GM12878 (cell line): ENCODE data around the gene TXNDC15. TPM values are rescaled to one million over a fixed set of nuclear protein-coding genes. Genes with fewer than 3 reads are reported as not detected.
A peak's percentile ranks its signal among the peaks of the same experiment; 100 is the strongest.

Experiments used
- ATAC-seq: fragments of 200-7000 bp; cut with Tn5 transposase; 3 replicates; pipeline ENCODE4 v1.9.1; 2020; ENCODE audit warnings: mild to moderate bottlenecking, moderate library complexity
- BruUV-seq: library from RNA; stranded (reverse); fragments of 400-500 nt; replicated peaks from 2 replicates; lab custom pipeline; 2021; lab: Mats Ljungman, UMichigan
- CTCF ChIA-PET: fragments of 300-600 bp; sonication (Branson Sonifier 250); formaldehyde crosslinking; extraction: SDS; loops from one replicate; lab custom pipeline; 2021; ENCODE audit warnings: inconsistent platforms; lab: Yijun Ruan, JAX
- POLR2A ChIA-PET: fragments of 350-600 bp; formaldehyde crosslinking; extraction: SDS; loops from one replicate; lab custom pipeline; 2021; ENCODE audit warnings: inconsistent platforms; lab: Charles Lee
- RAD21 ChIA-PET: fragments of 300-600 bp; sonication (Branson Sonifier 250); formaldehyde crosslinking; loops from one replicate; lab custom pipeline; 2023; ENCODE audit warnings: antibody characterized with exemption; ENCODE audit not compliant: unreplicated experiment; lab: Charles Lee
- SMC1A ChIA-PET: fragments of 300-600 bp; sonication (Branson Sonifier 250); formaldehyde crosslinking; loops from one replicate; lab custom pipeline; 2023; ENCODE audit not compliant: unreplicated experiment, uncharacterized antibody; lab: Charles Lee
- DNase-seq: peaks from one replicate; pipeline ENCODE4 v3.0.0-alpha.2; 2011; ENCODE audit warnings: low read depth, low spot score
- FAIRE-seq: peaks from 3 replicates; lab custom pipeline; 2011; peaks lifted over from hg19 to GRCh38; lab: Jason Lieb, UNC
- H2AFZ ChIP-seq: 2 replicates; pipeline ENCODE4 v1.6.0; 2011; ENCODE audit warnings: low read depth, low read length, control low read depth; ENCODE audit not compliant: control insufficient read depth
- H3K27ac ChIP-seq: 2 replicates; pipeline ENCODE4 v1.5.1; 2011; ENCODE audit warnings: control low read depth; ENCODE audit not compliant: control insufficient read depth, insufficient read depth
- H3K27me3 ChIP-seq, 2 experiments: replicated peaks in 1 of 2; 2 replicates each; pipeline versions ENCODE4 v1.6.0 to v1.6.1; 2011; ENCODE audit warnings: low read length in 1 of 2; ENCODE audit not compliant: control insufficient read depth in 2 of 2, insufficient read depth in 2 of 2
- H3K36me3 ChIP-seq, 2 experiments: 2 replicates each; pipeline ENCODE4 v1.5.1; 2011; ENCODE audit warnings: low read length in 1 of 2; ENCODE audit not compliant: control insufficient read depth in 2 of 2, insufficient read depth in 2 of 2
- H3K4me1 ChIP-seq: 2 replicates; pipeline ENCODE4 v1.6.1; 2011; ENCODE audit warnings: mild to moderate bottlenecking, low read length, moderate library complexity, mixed read lengths; ENCODE audit not compliant: control insufficient read depth, insufficient read depth
- H3K4me2 ChIP-seq: 2 replicates; pipeline ENCODE4 v1.6.0; 2011; ENCODE audit warnings: control low read depth; ENCODE audit not compliant: control insufficient read depth, insufficient read depth
- H3K4me3 ChIP-seq: fragments of 200-600 bp; sonication (generic); 2 replicates; pipeline ENCODE4 v1.5.1; 2016
- H3K79me2 ChIP-seq: 2 replicates; pipeline ENCODE4 v1.6.0; 2011; ENCODE audit warnings: low read length; ENCODE audit not compliant: control insufficient read depth, insufficient read depth
- H3K9ac ChIP-seq: 2 replicates; pipeline ENCODE4 v1.8.0; 2011; ENCODE audit warnings: low read length, control low read depth, mixed read lengths; ENCODE audit not compliant: control insufficient read depth, insufficient read depth
- H3K9me3 ChIP-seq: replicated peaks from 3 replicates; pipeline ENCODE4 v1.5.1; 2011; ENCODE audit warnings: mild to moderate bottlenecking, low read length; ENCODE audit not compliant: control insufficient read depth, insufficient read depth
- H4K20me1 ChIP-seq: 2 replicates; pipeline ENCODE4 v1.6.0; 2011; ENCODE audit not compliant: control insufficient read depth, insufficient read depth
- ATF7 ChIP-seq: fragments of 450-650 bp; IDR thresholded peaks from 2 replicates; pipeline ENCODE4 v1.6.1; 2016; ENCODE audit warnings: low read depth, mild to moderate bottlenecking
- CBX3 ChIP-seq: fragments of 200-600 bp; sonication (generic); IDR thresholded peaks from 2 replicates; pipeline ENCODE4 v1.6.1; 2016; ENCODE audit warnings: low read depth, borderline replicate concordance
- EGR1 ChIP-seq, 2 experiments: IDR thresholded peaks; 1 replicate in 1 of 2; 2 replicates in 1 of 2; pipeline ENCODE4 v1.6.1; 2011 to 2012; ENCODE audit warnings: low read depth in 2 of 2, low read length in 2 of 2, borderline replicate concordance in 1 of 2, mild to moderate bottlenecking in 1 of 2, moderate library complexity in 1 of 2
- IRF4 ChIP-seq: IDR thresholded peaks from 2 replicates; pipeline ENCODE4 v1.6.1; 2011; ENCODE audit warnings: low read depth, low read length
- MEF2A ChIP-seq: IDR thresholded peaks from 2 replicates; pipeline ENCODE4 v1.6.1; 2011; ENCODE audit warnings: low read depth, mild to moderate bottlenecking, low read length, moderate library complexity; ENCODE audit not compliant: insufficient read depth
- MYB ChIP-seq: fragments of 150-350 bp; IDR thresholded peaks from 2 replicates; pipeline ENCODE4 v1.6.1; 2014; ENCODE audit warnings: mild to moderate bottlenecking, low read depth, low read length, borderline replicate concordance
- POU2F2 ChIP-seq: IDR thresholded peaks from 3 replicates; pipeline ENCODE4 v1.6.1; 2011; ENCODE audit warnings: low read depth, mild to moderate bottlenecking, low read length, borderline replicate concordance
- RUNX3 ChIP-seq: IDR thresholded peaks from 2 replicates; pipeline ENCODE4 v1.6.1; 2012; ENCODE audit warnings: low read length, inconsistent platforms
- SMC3 ChIP-seq: IDR thresholded peaks from 2 replicates; pipeline ENCODE4 v1.6.1; 2011; ENCODE audit warnings: low read length, improper control_type of control experiment, borderline replicate concordance
- ZNF24 ChIP-seq: fragments of 450-650 bp; IDR thresholded peaks from 2 replicates; pipeline ENCODE4 v1.6.1; 2017; ENCODE audit warnings: antibody characterized with exemption, mild to moderate bottlenecking
- WGBS: methylation state at CpG from one replicate; pipeline ENCODE4 v1.1.6; 2016; ENCODE audit warnings: low lambda C conversion rate; ENCODE audit not compliant: insufficient replicate concordance, insufficient coverage; ENCODE audit errors: missing lambda C conversion rate; 5-methylcytosine and 5-hydroxymethylcytosine counted together
- in situ Hi-C: fragments of 300-500 bp; cut with MboI; formaldehyde crosslinking; loops from 9 replicates; pipeline ENCODE4 v1.14.3; 2018; ENCODE audit warnings: mixed read lengths
- intact Hi-C: fragments of 100-400 bp; cut with micrococcal nuclease; formaldehyde crosslinking; loops from one replicate; pipeline ENCODE4 v1.14.2; 2022; ENCODE audit not compliant: unreplicated experiment
- polyA plus RNA-seq, 11 experiments: library from polyadenylated mRNA; depleted of rRNA in 4 of 11; unstranded in 6 of 11; stranded (reverse) in 5 of 11; fragments of >200 nt; fragmentation: Nextera tagmentation in 4 of 11; fragmentation: Illumina TruSeq in 1 of 11; extraction: Ambion mirVana in 4 of 11; extraction: Trizol in 1 of 11; gene quantifications; 1 replicate in 1 of 11; 2 replicates in 10 of 11; pipeline versions ENCODE4 v1.2.1 to v1.2.3, GENCODE V29; 2011 to 2016; ENCODE audit warnings: inconsistent platforms in 2 of 11, missing spikeins in 2 of 11, low read depth in 1 of 11
- total RNA-seq, 4 experiments: library from RNA; depleted of rRNA in 3 of 4; stranded (reverse); fragments of >200 nt in 3 of 4; fragmentation: Illumina TruSeq in 1 of 4; extraction: Trizol in 1 of 4; gene quantifications; 2 replicates each; pipeline versions ENCODE4 v1.2.1 to v1.2.3, GENCODE V29; 2013 to 2021

Gene TXNDC15
- total and polyA plus RNA-seq, 10 of the 15 experiments (the other 5 are each of a cell fraction or from before 2014, with no cell fraction given): 8.1 to 60.6 (median 38.1) TPM

DNA sequence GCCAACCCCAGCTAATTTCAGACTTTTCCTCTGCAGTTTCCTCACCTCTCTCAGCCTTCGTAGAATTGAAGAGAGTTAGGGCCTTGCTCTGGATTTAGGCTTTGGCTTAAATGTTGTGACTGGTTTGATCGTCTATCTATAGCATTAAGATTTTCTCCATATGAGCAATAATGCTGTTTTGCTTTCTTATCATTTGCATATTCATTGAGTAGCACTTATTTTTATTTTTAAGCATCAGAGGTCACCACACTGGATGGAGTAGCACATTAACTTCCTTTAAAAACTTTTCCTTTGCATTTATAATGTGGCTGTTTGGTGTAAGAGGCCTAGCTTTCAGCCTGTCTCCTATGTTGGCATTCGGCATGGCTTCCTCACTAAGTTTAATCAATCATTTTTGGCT is 18.1 kb downstream of the TXNDC15 start:
- SMC1A ChIA-PET: interaction anchor here (0.8 to 1.5 kb wide), 3 partner anchors 9 to 152 kb away, joined by 5 read pairs; no protein-coding TSS in a partner anchor
- Histone ChIP-seq H3K9ac (no peak overlapping the region), H3K27ac (peak overlapping the region; percentile 1; the same call in 1 of the 2 replicates), H3K9me3 (peaks cover 2% of the 10 kb centered on the region), H4K20me1 (no peaks in the 10 kb centered on the region), H3K4me2 (peak overlapping the region; percentile 41; the same call in 1 of the 2 replicates), H2AFZ (no peak overlapping the region; the same call in 1 of the 2 replicates), H3K27me3 (no peaks in the 10 kb centered on the region), H3K79me2 (peaks cover 2% of the 10 kb centered on the region), H3K4me3 (no peak overlapping the region), H3K4me1 (peaks cover 7% of the 10 kb centered on the region), H3K36me3 (peaks cover 14 to 19% of the 10 kb centered on the region in 2 experiments; a peak in 3 of 4 replicates)
- POLR2A ChIA-PET: interaction anchor here (1.2 kb wide), 1 partner anchor 9 kb away, joined by 3 read pairs; no protein-coding TSS in a partner anchor
- WGBS: 0% methylated on average over 3 of the region's 3 CpGs
- CTCF ChIA-PET: interaction anchor here (0.6 to 1.4 kb wide), 3 partner anchors 9 to 27 kb away, joined by 3 to 4 read pairs (median 3); no protein-coding TSS in a partner anchor
- BruUV-seq: no TSS peak
- in situ Hi-C loops: no loop called here
- ATAC-seq (no peak; the same call in 2 of the 3 replicates), DNase-seq (no peak), FAIRE-seq (no peak)
- intact Hi-C loops: no loop called here
- TF ChIP-seq POU2F2 (peak; percentile 94), MEF2A (0 out of 2 replicates have a peak, but pooled peaks have one; percentile 45), IRF4 (no peak)
- RAD21 ChIA-PET: no interaction called here

DNA sequence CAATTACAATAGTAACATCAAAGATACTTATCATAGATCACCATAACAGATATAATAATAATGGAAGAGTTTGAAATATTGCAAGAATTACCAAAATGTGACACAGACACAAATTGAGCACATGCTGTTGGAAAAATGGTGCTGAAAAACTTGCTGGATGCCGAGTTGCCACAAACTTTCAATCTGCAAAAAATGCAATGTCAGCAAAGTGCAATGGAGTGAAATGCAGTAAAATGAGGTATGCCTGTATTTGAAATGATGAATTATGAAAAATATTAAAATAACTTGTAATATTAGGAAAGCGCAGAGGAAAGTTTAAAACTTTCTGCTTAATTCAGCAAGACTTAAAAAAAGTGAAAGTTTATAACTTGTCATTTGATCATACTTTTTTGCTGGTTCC is 18.8 kb downstream of the TXNDC15 start:
- H3K4me1 ChIP-seq: peaks cover 7% of the 10 kb centered on the region
- POLR2A ChIA-PET: interaction anchor here (0.6 kb wide), 1 partner anchor 270 kb away, joined by 3 read pairs; no protein-coding TSS in a partner anchor
- no peak overlapping the region for H3K4me2 ChIP-seq
- peaks cover 2% of the 10 kb centered on the region for H3K79me2 ChIP-seq
- intact Hi-C loops: no loop called here
- H3K27me3 ChIP-seq: no peaks in the 10 kb centered on the region
- in situ Hi-C loops: no loop called here
- FAIRE-seq (no peak), ATAC-seq (no peak), DNase-seq (no peak)
- BruUV-seq: no TSS peak
- SMC1A ChIA-PET: interaction anchor here (1.1 kb wide), 1 partner anchor 9 kb away, joined by 5 read pairs; no protein-coding TSS in a partner anchor
- no peak overlapping the region for H3K9ac ChIP-seq
- CTCF ChIA-PET: no interaction called here
- H4K20me1 ChIP-seq: no peaks in the 10 kb centered on the region
- WGBS: 100% methylated on average over 2 of the region's 2 CpGs
- TF ChIP-seq CBX3 (no peak), ZNF24 (no peak), ATF7 (no peak), MYB (no peak), RUNX3 (no peak), SMC3 (no peak), EGR1 (IDR thresholded peaks at IDR 0.05; ENCODE audit: borderline replicate concordance in 1 of 2, low read depth in 2 of 2, low read length in 2 of 2) (no peak)
- TF ChIP-seq, all 136 proteins: peak for 0
- RAD21 ChIA-PET: no interaction called here
- no peak overlapping the region for H3K27ac ChIP-seq
- no peak overlapping the region for H3K4me3 ChIP-seq
- H3K36me3 ChIP-seq: peaks cover 12 to 19% of the 10 kb centered on the region in 2 experiments; a peak in 3 of 4 replicates
- H2AFZ ChIP-seq: no peak overlapping the region
- H3K9me3 ChIP-seq: peaks cover 2% of the 10 kb centered on the region
